GM12878 (cell line): ENCODE measurements around the gene SFT2D2. TPM values are rescaled to one million over a fixed set of nuclear protein-coding genes. Genes with fewer than 3 reads are reported as not detected.

ENCODE experiments used
- ATAC-seq: fragments of 200-7000 bp; cut with Tn5 transposase; 3 replicates; pipeline ENCODE4 v1.9.1; 2020; ENCODE audit warnings: mild to moderate bottlenecking, moderate library complexity
- BruUV-seq: library from RNA; stranded (reverse); fragments of 400-500 nt; replicated peaks from 2 replicates; lab custom pipeline; 2021; lab: Mats Ljungman, UMichigan
- CTCF ChIA-PET: fragments of 300-600 bp; sonication (Branson Sonifier 250); formaldehyde crosslinking; extraction: SDS; loops from one replicate; lab custom pipeline; 2021; ENCODE audit warnings: inconsistent platforms; lab: Yijun Ruan, JAX
- POLR2A ChIA-PET: fragments of 350-600 bp; formaldehyde crosslinking; extraction: SDS; loops from one replicate; lab custom pipeline; 2021; ENCODE audit warnings: inconsistent platforms; lab: Charles Lee
- RAD21 ChIA-PET: fragments of 300-600 bp; sonication (Branson Sonifier 250); formaldehyde crosslinking; loops from one replicate; lab custom pipeline; 2023; ENCODE audit warnings: antibody characterized with exemption; ENCODE audit not compliant: unreplicated experiment; lab: Charles Lee
- SMC1A ChIA-PET: fragments of 300-600 bp; sonication (Branson Sonifier 250); formaldehyde crosslinking; loops from one replicate; lab custom pipeline; 2023; ENCODE audit not compliant: unreplicated experiment, uncharacterized antibody; lab: Charles Lee
- DNase-seq: peaks from one replicate; pipeline ENCODE4 v3.0.0-alpha.2; 2011; ENCODE audit warnings: low read depth, low spot score
- FAIRE-seq: peaks from 3 replicates; lab custom pipeline; 2011; peaks lifted over from hg19 to GRCh38; lab: Jason Lieb, UNC
- H2AFZ ChIP-seq: 2 replicates; pipeline ENCODE4 v1.6.0; 2011; ENCODE audit warnings: low read depth, low read length, control low read depth; ENCODE audit not compliant: control insufficient read depth
- H3K27ac ChIP-seq: 2 replicates; pipeline ENCODE4 v1.5.1; 2011; ENCODE audit warnings: control low read depth; ENCODE audit not compliant: control insufficient read depth, insufficient read depth
- H3K27me3 ChIP-seq, 2 experiments: replicated peaks in 1 of 2; 2 replicates each; pipeline versions ENCODE4 v1.6.0 to v1.6.1; 2011; ENCODE audit warnings: low read length in 1 of 2; ENCODE audit not compliant: control insufficient read depth in 2 of 2, insufficient read depth in 2 of 2
- H3K36me3 ChIP-seq, 2 experiments: 2 replicates each; pipeline ENCODE4 v1.5.1; 2011; ENCODE audit warnings: low read length in 1 of 2; ENCODE audit not compliant: control insufficient read depth in 2 of 2, insufficient read depth in 2 of 2
- H3K4me1 ChIP-seq: 2 replicates; pipeline ENCODE4 v1.6.1; 2011; ENCODE audit warnings: mild to moderate bottlenecking, low read length, moderate library complexity, mixed read lengths; ENCODE audit not compliant: control insufficient read depth, insufficient read depth
- H3K4me2 ChIP-seq: 2 replicates; pipeline ENCODE4 v1.6.0; 2011; ENCODE audit warnings: control low read depth; ENCODE audit not compliant: control insufficient read depth, insufficient read depth
- H3K4me3 ChIP-seq: fragments of 200-600 bp; sonication (generic); 2 replicates; pipeline ENCODE4 v1.5.1; 2016
- H3K79me2 ChIP-seq: 2 replicates; pipeline ENCODE4 v1.6.0; 2011; ENCODE audit warnings: low read length; ENCODE audit not compliant: control insufficient read depth, insufficient read depth
- H3K9ac ChIP-seq: 2 replicates; pipeline ENCODE4 v1.8.0; 2011; ENCODE audit warnings: low read length, control low read depth, mixed read lengths; ENCODE audit not compliant: control insufficient read depth, insufficient read depth
- H3K9me3 ChIP-seq: replicated peaks from 3 replicates; pipeline ENCODE4 v1.5.1; 2011; ENCODE audit warnings: mild to moderate bottlenecking, low read length; ENCODE audit not compliant: control insufficient read depth, insufficient read depth
- H4K20me1 ChIP-seq: 2 replicates; pipeline ENCODE4 v1.6.0; 2011; ENCODE audit not compliant: control insufficient read depth, insufficient read depth
- CEBPB ChIP-seq, 2 experiments: fragments of 150-350 bp in 1 of 2; IDR thresholded peaks; 2 replicates each; pipeline ENCODE4 v1.6.1; 2012 to 2014; ENCODE audit warnings: low read depth in 2 of 2, low read length in 2 of 2, borderline replicate concordance in 1 of 2, inconsistent platforms in 1 of 2
- CHD1 ChIP-seq: IDR thresholded peaks from 2 replicates; pipeline ENCODE4 v1.6.1; 2012; ENCODE audit warnings: low read depth, low read length, improper control_type of control experiment
- CHD4 ChIP-seq: fragments of 200-600 bp; sonication (generic); IDR thresholded peaks from 2 replicates; pipeline ENCODE4 v1.6.1; 2016; ENCODE audit warnings: mild to moderate bottlenecking
- FOS ChIP-seq: IDR thresholded peaks from 3 replicates; pipeline ENCODE4 v1.6.1; 2011; ENCODE audit warnings: borderline replicate concordance; ENCODE audit not compliant: insufficient read length; ENCODE audit errors: extremely low read depth
- HDAC2 ChIP-seq: fragments of 200-600 bp; sonication (generic); IDR thresholded peaks from 2 replicates; pipeline ENCODE4 v1.6.1; 2017
- KLF5 ChIP-seq: fragments of 450-650 bp; IDR thresholded peaks from 2 replicates; pipeline ENCODE4 v1.6.1; 2014; ENCODE audit warnings: mild to moderate bottlenecking; ENCODE audit not compliant: partially characterized antibody
- POLR2AphosphoS2 ChIP-seq: IDR thresholded peaks from 2 replicates; pipeline ENCODE4 v1.6.1; 2011; ENCODE audit warnings: low read depth, mild to moderate bottlenecking, low read length, improper control_type of control experiment, moderate library complexity
- RBBP5 ChIP-seq: fragments of 200-600 bp; sonication (generic); conservative IDR thresholded peaks from 2 replicates; pipeline ENCODE4 v1.6.1; 2016
- RCOR1 ChIP-seq: conservative IDR thresholded peaks from 2 replicates; pipeline ENCODE4 v1.6.1; 2012; ENCODE audit warnings: low read depth, low read length, improper control_type of control experiment
- SREBF2 ChIP-seq: IDR thresholded peaks from 2 replicates; pipeline ENCODE4 v1.6.1; 2012; ENCODE audit warnings: mild to moderate bottlenecking, low read length
- STAT3 ChIP-seq: IDR thresholded peaks from 2 replicates; pipeline ENCODE4 v1.6.1; 2011; ENCODE audit warnings: low read depth, low read length, improper control_type of control experiment
- TARDBP ChIP-seq: IDR thresholded peaks from 2 replicates; pipeline ENCODE4 v1.6.1; 2016; ENCODE audit warnings: borderline replicate concordance
- USF1 ChIP-seq: IDR thresholded peaks from 2 replicates; pipeline ENCODE4 v1.6.1; 2011; ENCODE audit warnings: borderline replicate concordance, low read depth, mild to moderate bottlenecking, moderate library complexity, mixed read lengths, low read length; ENCODE audit not compliant: insufficient read depth; ENCODE audit errors: extremely low read length
- WRNIP1 ChIP-seq: IDR thresholded peaks from 2 replicates; pipeline ENCODE4 v1.6.1; 2011; ENCODE audit warnings: low read depth, low read length, improper control_type of control experiment, borderline replicate concordance
- YBX1 ChIP-seq: fragments of 450-650 bp; IDR thresholded peaks from 2 replicates; pipeline ENCODE4 v1.6.1; 2016; ENCODE audit warnings: antibody characterized with exemption
- ZNF384 ChIP-seq: IDR thresholded peaks from 2 replicates; pipeline ENCODE4 v1.6.1; 2012; ENCODE audit warnings: low read depth, mild to moderate bottlenecking, low read length, improper control_type of control experiment, borderline replicate concordance
- WGBS: methylation state at CpG from one replicate; pipeline ENCODE4 v1.1.6; 2016; ENCODE audit warnings: low lambda C conversion rate; ENCODE audit not compliant: insufficient replicate concordance, insufficient coverage; ENCODE audit errors: missing lambda C conversion rate; 5-methylcytosine and 5-hydroxymethylcytosine counted together
- in situ Hi-C: fragments of 300-500 bp; cut with MboI; formaldehyde crosslinking; loops from 9 replicates; pipeline ENCODE4 v1.14.3; 2018; ENCODE audit warnings: mixed read lengths
- intact Hi-C: fragments of 100-400 bp; cut with micrococcal nuclease; formaldehyde crosslinking; loops from one replicate; pipeline ENCODE4 v1.14.2; 2022; ENCODE audit not compliant: unreplicated experiment
- polyA plus RNA-seq, 11 experiments: library from polyadenylated mRNA; depleted of rRNA in 4 of 11; unstranded in 6 of 11; stranded (reverse) in 5 of 11; fragments of >200 nt; fragmentation: Nextera tagmentation in 4 of 11; fragmentation: Illumina TruSeq in 1 of 11; extraction: Ambion mirVana in 4 of 11; extraction: Trizol in 1 of 11; gene quantifications; 1 replicate in 1 of 11; 2 replicates in 10 of 11; pipeline versions ENCODE4 v1.2.1 to v1.2.3, GENCODE V29; 2011 to 2016; ENCODE audit warnings: inconsistent platforms in 2 of 11, missing spikeins in 2 of 11, low read depth in 1 of 11
- total RNA-seq, 4 experiments: library from RNA; depleted of rRNA in 3 of 4; stranded (reverse); fragments of >200 nt in 3 of 4; fragmentation: Illumina TruSeq in 1 of 4; extraction: Trizol in 1 of 4; gene quantifications; 2 replicates each; pipeline versions ENCODE4 v1.2.1 to v1.2.3, GENCODE V29; 2013 to 2021

Gene SFT2D2
- total and polyA plus RNA-seq, 10 of the 15 experiments (the other 5 are each of a cell fraction or from before 2014, with no cell fraction given): 5.6 to 49.6 (median 24.9) TPM

- DNase-seq (no peak), FAIRE-seq (no peak), ATAC-seq (no peak)
- Histone ChIP-seq H3K9me3 (no peaks in the 10 kb centered on the region; the same call in 2 of the 3 replicates), H4K20me1 (no peaks in the 10 kb centered on the region), H3K9ac (no peak overlapping the region), H2AFZ (no peak overlapping the region), H3K4me1 (no peaks in the 10 kb centered on the region), H3K4me3 (no peak overlapping the region), H3K27ac (no peak overlapping the region), H3K4me2 (no peak overlapping the region), H3K27me3 (no peaks in the 10 kb centered on the region), H3K79me2 (no peaks in the 10 kb centered on the region), H3K36me3 (no peaks in the 10 kb centered on the region)
- WGBS: 79% methylated on average over 4 of the region's 4 CpGs
- ChIA-PET POLR2A (interaction anchor here (0.7 kb wide), 1 partner anchor 435 kb away, joined by 4 read pairs; no protein-coding TSS in a partner anchor), SMC1A (interaction anchor here (0.6 to 1.5 kb wide), 6 partner anchors 15 to 179 kb away, joined by 3 to 4 read pairs (median 4); no protein-coding TSS in a partner anchor), CTCF (interaction anchor here (0.9 to 2.3 kb wide), 4 partner anchors 13 to 419 kb away, joined by 3 to 10 read pairs (median 4); no protein-coding TSS in a partner anchor), RAD21 (no interaction called here)
- in situ Hi-C loops (no loop called here), intact Hi-C loops (no loop called here)
- TF ChIP-seq TARDBP (no peak), FOS (no peak), CEBPB (IDR thresholded peaks at IDR 0.05; ENCODE audit: borderline replicate concordance in 1 of 2, low read depth in 2 of 2, low read length in 2 of 2) (no peak), CHD1 (no peak), SREBF2 (no peak), HDAC2 (no peak), RBBP5 (no peak), KLF5 (no peak), CHD4 (no peak)
- no TSS peak for BruUV-seq
These were observed 8.1 kb upstream of the SFT2D2 start for GRCh38 chr1:168217664-168218063.

GRCh38 chr1:168218658-168219057 is 7.1 kb upstream of the SFT2D2 start:
- TF ChIP-seq STAT3 (no peak), YBX1 (no peak), POLR2AphosphoS2 (no peak), USF1 (no peak), RBBP5 (no peak), RCOR1 (no peak), ZNF384 (no peak), WRNIP1 (no peak)
- WGBS: 49% methylated on average over 4 of the region's 4 CpGs
- Histone ChIP-seq H3K9ac (no peak overlapping the region), H3K36me3 (no peaks in the 10 kb centered on the region), H3K27me3 (no peaks in the 10 kb centered on the region), H4K20me1 (no peaks in the 10 kb centered on the region), H2AFZ (no peak overlapping the region), H3K79me2 (no peaks in the 10 kb centered on the region), H3K4me2 (no peak overlapping the region), H3K4me1 (no peaks in the 10 kb centered on the region), H3K27ac (no peak overlapping the region), H3K9me3 (no peaks in the 10 kb centered on the region; the same call in 2 of the 3 replicates), H3K4me3 (no peak overlapping the region)
- intact Hi-C loops: no loop called here
- DNase-seq (no peak), ATAC-seq (no peak), FAIRE-seq (no peak)
- SMC1A ChIA-PET: interaction anchor here (1.0 to 1.5 kb wide), 5 partner anchors 16 to 124 kb away, joined by 3 to 4 read pairs (median 4); no protein-coding TSS in a partner anchor
- RAD21 ChIA-PET: no interaction called here
- no TSS peak for BruUV-seq
- POLR2A ChIA-PET: no interaction called here
- CTCF ChIA-PET: interaction anchor here (0.9 to 2.3 kb wide), 4 partner anchors 12 to 418 kb away, joined by 3 to 10 read pairs (median 4); no protein-coding TSS in a partner anchor
- in situ Hi-C loops: no loop called here
